Left ventricle myocardium superior (tissue), 1 donor: ENCODE results near the gene ITGB6. TPM values are rescaled to one million over a fixed set of nuclear protein-coding genes. Genes with fewer than 3 reads are reported as not detected.

Source experiments
- ATAC-seq: fragments of 200-7000 bp; cut with Tn5 transposase; one replicate; pipeline ENCODE4 v1.9.1; 2020; ENCODE audit warnings: mild to moderate bottlenecking, moderate library complexity
- DNase-seq: peaks from one replicate; pipeline ENCODE4 v3.0.0-alpha.2; 2020
- intact Hi-C: fragments of 100-400 bp; cut with micrococcal nuclease; formaldehyde crosslinking; loops from one replicate; pipeline ENCODE4 v1.11.0; 2022
- total RNA-seq: library from RNA; stranded (reverse); fragmentation: NEBNext Ultra II Directional; extraction: Animal tissue kit (Norgen Biotek cat#: 25700); gene quantifications from one replicate; pipeline ENCODE4 v1.2.1, GENCODE V29; 2021
- donor health status: DM: no; HTN: yes; CAD: no; lungs with severe emphysema.

Gene ITGB6
- total RNA-seq, 1 donor from 2014 or later: 4.4 TPM

DNA sequence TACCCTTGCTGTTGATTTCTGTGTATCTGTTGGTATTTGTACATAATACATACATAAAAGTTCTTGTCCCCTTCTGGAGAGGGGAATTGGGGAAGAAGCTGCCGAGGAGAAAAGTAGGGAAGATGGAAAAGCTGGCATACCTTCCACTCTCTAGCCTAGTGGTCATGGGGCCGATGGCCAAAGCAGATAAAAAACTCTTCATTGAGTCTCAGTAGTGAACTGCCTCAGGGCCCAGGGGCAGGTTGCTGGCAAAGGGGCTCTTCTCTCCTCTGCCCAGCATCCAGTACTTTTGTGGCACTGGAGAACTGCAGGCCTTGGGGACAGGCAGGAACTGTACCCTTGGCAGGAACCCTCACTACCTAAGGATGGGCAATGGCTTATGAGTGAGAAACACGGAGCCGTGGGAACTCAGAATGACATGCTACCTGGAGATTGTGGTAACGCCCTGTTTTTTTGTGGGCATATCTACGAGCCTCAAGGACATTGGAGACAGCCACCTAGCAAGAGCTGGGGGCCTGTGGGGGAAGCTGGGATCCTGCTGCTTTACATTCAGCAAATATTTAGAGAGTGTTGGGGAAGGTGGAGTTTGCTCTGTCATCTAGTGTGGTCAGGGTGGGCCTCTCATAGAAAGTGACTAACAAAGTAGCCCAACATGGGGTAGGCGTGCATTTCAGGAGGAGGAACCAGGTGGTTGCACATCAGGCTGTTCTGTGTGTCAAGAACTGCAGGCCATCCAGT, 22.6 kb upstream of the ITGB6 start:
- intact Hi-C loops: no loop called here
- ATAC-seq: no peak
- DNase-seq: no peak

DNA sequence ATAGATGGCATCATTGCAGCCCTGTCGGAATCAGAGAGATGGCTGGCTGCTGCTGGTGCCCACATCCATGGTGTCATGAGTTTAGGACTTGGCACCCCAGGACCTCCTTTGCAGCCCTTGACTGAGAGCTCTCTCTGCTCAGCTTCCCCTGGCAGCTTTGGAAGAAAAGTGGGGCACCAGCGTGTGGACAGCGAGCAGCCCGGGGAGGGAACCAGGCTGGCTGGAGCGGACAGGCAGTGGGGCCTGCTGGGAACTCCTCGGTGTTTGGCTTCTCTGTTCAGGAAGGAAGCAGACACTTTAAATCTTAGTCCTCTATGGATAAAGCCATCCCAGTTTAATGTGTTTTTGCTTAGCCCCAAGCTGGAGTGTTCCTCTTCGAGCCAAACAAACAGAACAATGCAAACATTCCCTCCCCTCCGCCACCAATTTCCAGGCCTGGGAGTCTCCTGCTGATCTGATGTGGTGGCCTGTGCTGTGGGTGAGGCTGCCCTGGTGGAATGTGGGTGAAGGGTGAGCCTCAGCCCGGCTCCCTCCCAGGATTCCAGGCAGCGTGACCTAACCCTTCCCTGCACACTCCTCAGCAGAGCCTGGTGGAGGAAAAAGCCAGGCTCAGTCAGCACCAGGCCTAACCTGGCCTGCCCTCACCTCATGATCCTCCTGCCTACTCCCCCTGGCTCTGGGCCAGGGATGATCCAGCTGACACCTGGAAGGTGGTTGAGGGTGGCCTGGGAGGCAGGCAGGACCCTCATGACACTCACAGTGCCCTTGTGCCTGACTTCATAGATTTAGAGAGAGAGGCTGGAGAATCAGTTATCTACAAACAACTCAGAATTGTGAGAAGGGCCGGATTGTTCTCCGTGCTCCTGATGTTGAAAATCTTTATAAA, 21.6 kb upstream of the ITGB6 start:
- DNase-seq (peak; percentile 76), ATAC-seq (peak; percentile 98)
- intact Hi-C loops: no loop called here

DNA sequence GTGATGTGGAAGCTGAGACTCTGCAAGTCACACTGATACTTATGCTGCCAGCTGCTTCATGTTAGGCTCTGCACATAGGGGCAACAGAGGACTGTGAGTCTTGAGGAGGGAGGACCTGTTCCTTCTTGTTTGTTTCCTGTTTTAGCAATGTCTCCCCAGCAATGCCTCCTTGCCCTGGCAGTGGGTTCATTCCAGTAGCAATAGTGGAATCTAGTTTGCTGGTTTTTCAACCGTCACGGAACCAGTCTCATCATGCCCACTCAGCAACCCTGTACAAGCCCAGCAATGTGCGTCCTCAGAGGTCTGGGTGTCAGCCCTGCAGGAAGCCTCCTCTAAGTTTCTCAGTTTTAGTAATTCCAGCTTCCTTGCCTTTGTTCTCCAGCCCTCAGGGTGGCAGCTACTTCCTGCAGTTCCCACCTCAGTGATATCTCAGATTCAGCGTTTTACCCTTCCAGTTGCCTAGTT, 20.5 kb upstream of the ITGB6 start:
- no peak for DNase-seq

DNA sequence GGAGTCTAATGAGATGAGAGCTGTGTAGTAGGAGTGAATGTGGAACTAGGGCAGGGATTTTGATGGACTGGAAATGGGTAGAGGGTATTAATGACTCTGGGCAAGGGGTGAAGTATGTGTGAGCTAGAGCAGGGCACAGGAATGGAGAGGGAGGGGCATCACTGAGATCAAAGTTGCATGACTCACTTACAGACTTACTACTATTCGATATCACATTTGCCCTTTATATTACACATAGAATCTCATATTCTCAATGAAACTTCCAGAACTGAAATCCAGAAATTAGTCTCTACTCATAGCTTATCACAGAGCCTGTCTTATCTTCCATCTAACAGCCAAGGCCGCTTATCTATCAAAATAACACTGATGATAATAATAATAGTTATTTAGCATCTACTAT, 20.0 kb upstream of the ITGB6 start:
- intact Hi-C loops: no loop called here
- no peak for ATAC-seq
- DNase-seq: no peak

More for the DNA sequence above, 20.5 kb upstream of the ITGB6 start:
- intact Hi-C loops: no loop called here
- no peak for ATAC-seq

DNA sequence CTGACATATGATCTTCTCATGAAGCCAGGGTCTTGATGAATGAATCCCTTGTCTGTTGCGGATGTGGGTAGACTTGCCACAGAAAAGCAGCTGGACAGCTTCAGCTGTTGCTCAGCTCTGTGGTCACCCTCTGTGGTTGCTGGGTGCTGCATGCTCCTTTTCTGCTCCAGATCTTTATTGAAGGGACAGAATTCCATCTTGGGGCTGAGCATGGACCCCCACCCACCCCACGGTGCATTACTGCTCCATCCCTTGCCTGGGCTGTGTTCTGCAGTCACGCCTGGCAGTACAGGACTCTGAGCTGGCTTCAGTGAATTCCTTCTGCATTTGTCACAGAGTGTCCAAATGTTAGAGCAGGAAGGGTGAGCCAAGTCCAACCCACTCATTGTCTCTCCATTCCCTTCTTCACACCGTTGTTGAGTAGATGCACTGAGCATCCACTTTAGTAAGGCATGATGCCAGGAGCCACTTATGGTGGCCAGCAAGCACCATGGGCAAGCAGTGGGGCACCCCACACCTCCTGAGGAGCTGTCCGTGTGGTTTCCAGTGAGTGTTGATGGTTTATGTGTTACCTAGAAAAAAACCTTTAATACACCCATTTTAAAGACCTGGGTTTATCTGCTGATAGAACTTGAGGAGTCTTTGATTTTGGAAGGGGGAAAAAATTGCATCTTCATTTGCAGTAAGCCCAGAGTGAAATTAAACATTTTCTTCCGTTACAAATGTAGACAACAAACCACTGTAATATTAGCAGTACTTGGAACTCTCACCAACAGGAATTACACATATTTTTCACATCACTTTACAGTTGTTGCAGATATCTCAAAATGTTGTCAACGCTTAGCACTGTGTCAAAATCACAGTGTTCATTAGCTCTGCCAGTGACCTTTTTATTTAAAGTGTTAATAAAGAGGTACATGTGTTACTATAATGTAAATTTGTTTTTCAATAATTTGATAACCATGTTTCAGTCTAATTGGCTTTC, 14.7 kb upstream of the ITGB6 start:
- intact Hi-C loops: no loop called here
- ATAC-seq (peak; percentile 97), DNase-seq (peak; percentile 42)

- intact Hi-C loops: no loop called here
These were observed 13.4 kb upstream of the ITGB6 start for GRCh38 chr2:160213511-160213910.

GRCh38 chr2:160210599-160211138, 10.6 kb upstream of the ITGB6 start:
- ATAC-seq (no peak), DNase-seq (peak; percentile 55)
- intact Hi-C loops: no loop called here

More at GRCh38 chr2:160213511-160213910, 13.4 kb upstream of the ITGB6 start:
- DNase-seq (no peak), ATAC-seq (no peak)

DNA sequence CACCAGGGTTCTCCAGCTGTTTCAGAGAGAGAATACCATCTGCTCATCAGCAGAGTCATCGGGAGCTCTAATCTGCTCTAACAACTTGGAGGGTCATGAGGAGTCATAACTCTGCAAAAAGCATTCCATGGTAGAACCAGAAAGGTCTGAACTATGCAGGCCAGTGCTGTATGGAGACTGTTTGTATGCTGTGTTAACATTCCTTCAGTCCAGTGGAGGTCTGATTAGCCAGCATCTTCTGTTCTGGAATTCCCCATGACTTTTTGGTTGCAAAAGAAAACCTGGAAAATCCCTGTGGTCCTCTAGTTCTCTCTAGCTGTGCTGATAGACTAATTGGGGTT, 9.4 kb upstream of the ITGB6 start:
- intact Hi-C loops: no loop called here
- DNase-seq (no peak), ATAC-seq (no peak)

- no peak for ATAC-seq
- no peak for DNase-seq
- intact Hi-C loops: no loop called here
These were observed 8.8 kb upstream of the ITGB6 start for GRCh38 chr2:160208655-160209515.

GRCh38 chr2:160207804-160208654, 8.0 kb upstream of the ITGB6 start:
- DNase-seq (peak; percentile 74), ATAC-seq (peak; percentile 83)
- intact Hi-C loops: no loop called here

- intact Hi-C loops: no loop called here
- no peak for ATAC-seq
These were observed 7.2 kb upstream of the ITGB6 start for GRCh38 chr2:160207271-160207670.

DNA sequence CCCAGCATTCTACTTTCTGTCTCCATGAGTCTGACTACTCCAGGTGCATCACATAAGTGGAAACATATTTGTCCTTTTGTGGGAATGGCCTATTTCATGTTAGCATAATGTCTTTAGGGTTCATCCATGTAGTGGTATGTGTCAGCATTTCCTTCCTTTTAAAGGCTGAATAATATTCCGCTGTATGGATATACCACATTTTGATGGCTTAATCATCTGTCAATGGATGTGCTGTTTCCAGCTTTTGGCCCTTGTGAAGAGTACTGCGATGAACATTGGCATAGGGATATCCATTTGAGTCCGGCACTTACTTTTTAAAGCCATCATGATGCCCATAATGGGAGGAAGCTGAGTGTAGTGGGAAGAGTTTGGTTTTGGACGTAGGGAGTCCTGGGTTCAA, 6.4 kb upstream of the ITGB6 start:
- ATAC-seq: no peak
- intact Hi-C loops: no loop called here
- DNase-seq: no peak

More at GRCh38 chr2:160207271-160207670, 7.2 kb upstream of the ITGB6 start:
- no peak for DNase-seq

DNA sequence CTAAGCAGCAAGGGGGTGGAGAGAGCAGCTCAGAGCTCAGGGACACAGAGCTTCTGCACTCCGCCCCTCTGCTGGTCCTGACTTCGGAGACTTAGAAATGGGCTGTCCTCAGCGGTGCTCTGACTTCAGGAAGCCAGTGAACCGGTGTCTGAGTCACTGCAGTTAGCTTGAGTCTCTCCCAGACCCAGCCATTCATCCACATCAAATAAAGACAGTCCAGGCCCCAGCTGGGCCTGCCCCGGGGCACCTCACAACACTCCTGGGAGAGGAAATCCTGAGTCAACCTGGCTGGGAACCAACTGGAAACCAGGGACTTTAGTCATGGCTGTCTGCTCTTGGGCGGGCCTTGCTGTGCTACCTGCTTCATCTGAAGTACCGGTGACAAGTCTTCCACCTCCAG, 5.4 kb upstream of the ITGB6 start:
- no peak for DNase-seq
- intact Hi-C loops: no loop called here
- ATAC-seq: no peak

DNA sequence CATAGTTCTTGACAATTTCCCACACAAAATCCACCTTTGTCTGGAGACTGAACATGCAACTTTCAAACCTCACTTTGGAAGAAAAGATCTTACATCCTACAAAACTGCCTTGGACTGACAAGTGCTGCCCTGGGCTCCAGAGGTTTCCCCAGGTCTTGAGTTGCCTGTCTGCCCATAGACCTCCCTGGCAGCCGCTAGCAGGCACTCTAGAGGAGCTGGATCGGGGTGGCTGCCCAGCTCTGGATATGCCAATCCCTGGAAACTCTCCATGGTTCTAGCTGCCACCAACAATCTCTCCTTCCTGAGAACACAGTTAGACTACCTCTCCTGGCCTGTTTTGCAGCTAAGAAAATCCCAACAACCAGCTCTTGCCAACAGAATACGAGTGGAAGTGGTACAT, 3.4 kb upstream of the ITGB6 start:
- intact Hi-C loops: no loop called here
- no peak for ATAC-seq

GRCh38 chr2:160203007-160203406, 2.9 kb upstream of the ITGB6 start:
- DNase-seq: no peak
- intact Hi-C loops: no loop called here
- no peak for ATAC-seq

More for the DNA sequence above, 3.4 kb upstream of the ITGB6 start:
- DNase-seq: no peak

- ATAC-seq (no peak), DNase-seq (no peak)
- intact Hi-C loops: no loop called here
These were observed 1.9 kb upstream of the ITGB6 start for GRCh38 chr2:160201849-160202539.

DNA sequence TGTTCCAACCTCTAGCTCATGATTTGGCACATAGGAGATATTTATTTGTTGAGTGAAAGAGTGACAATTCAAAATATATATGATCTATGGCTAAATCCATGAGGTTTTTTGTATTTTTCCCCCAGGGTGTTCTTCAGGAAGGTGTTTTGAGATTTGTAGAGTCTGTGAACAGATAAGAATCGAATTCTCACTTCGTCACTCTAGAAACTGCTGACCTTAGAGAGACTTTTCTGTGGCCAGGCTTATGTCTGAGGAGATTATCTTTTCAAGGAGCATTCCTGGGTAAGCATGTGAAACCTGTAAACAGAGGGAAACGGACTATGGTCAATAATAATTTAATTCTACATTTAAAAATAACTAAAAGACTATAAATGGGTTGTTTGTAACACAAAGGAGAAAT, 849 bp upstream of the ITGB6 start:
- no peak for ATAC-seq
- no peak for DNase-seq
- intact Hi-C loops: no loop called here
